ENCODE data around the gene PYDC1. TPM values are rescaled to one million over a fixed set of nuclear protein-coding genes. Genes with fewer than 3 reads are reported as not detected.
"Not testable (repeated sequence)": the region's sequence is repeated elsewhere in the genome, so short reads cannot be mapped to it uniquely, and the experiment has no call there.

PYDC1 gene
- polyA plus RNA-seq, 2 of the 4 experiments (the other 2 are of a cell fraction) = not detected

GRCh38 chr16:31177136-31177535, 39.8 kb downstream of the PYDC1 start:
- TF ChIP-seq HMGXB4 (CRISPR knock-in tag; IDR thresholded peaks at IDR 0.05; ENCODE audit: borderline replicate concordance) = no peak
- TF ChIP-seq FOXS1 (CRISPR knock-in tag; IDR thresholded peaks at IDR 0.05) = no peak
- no peak for TF ChIP-seq SMC3 (IDR thresholded peaks at IDR 0.05)
- no peak for TF ChIP-seq TFCP2L1 (CRISPR knock-in tag; IDR thresholded peaks at IDR 0.05)
- no peak for TF ChIP-seq CHD2 (IDR thresholded peaks at IDR 0.05; ENCODE audit: low read length, partially characterized antibody)
- TF ChIP-seq PBX3 (IDR thresholded peaks at IDR 0.05) = no peak
- no peak for TF ChIP-seq E2F6 (IDR thresholded peaks at IDR 0.05; ENCODE audit: borderline replicate concordance, low read depth)
- no peak for TF ChIP-seq FOSL2 (IDR thresholded peaks at IDR 0.05)
- no peak for TF ChIP-seq FOSL2 (CRISPR knock-in tag; IDR thresholded peaks at IDR 0.05)
- peaks cover 8% of the 10 kb centered on the region for H3K4me1 ChIP-seq
- ChIA-PET POLR2A (no interaction called here), CTCF (interaction anchor here (0.6 to 2.7 kb wide), 2 partner anchors 35 to 1583 kb away, joined by 3 to 11 read pairs; no protein-coding TSS in a partner anchor)
- no peaks in the 10 kb centered on the region for H3K9me3 ChIP-seq
- no peak for FAIRE-seq
- H3K4me2 ChIP-seq = no peak overlapping the region
- no peak overlapping the region for H3K4me3 ChIP-seq
- no peak overlapping the region for H3K27ac ChIP-seq
- 76% methylated on average over 3 of the region's 3 CpGs for WGBS (ENCODE audit: missing lambda C conversion rate)
- no peak for DNase-seq (ENCODE audit: low read depth in 1 of 2, low spot score in 1 of 2)
- ATAC-seq = no peak

GRCh38 chr16:31170048-31170447, 46.9 kb downstream of the PYDC1 start:
- POLR2A ChIA-PET; DNase-seq (ENCODE audit: low read depth in 1 of 2, low spot score in 1 of 2); H3K4me3 ChIP-seq; H3K4me1 ChIP-seq; H3K9me3 ChIP-seq; H3K27ac ChIP-seq; CTCF ChIA-PET; FAIRE-seq; H3K4me2 ChIP-seq: not testable (repeated sequence)
- WGBS (ENCODE audit: missing lambda C conversion rate) = no CpG with 5 or more reads among the region's 2 CpGs
- ATAC-seq = peak in 1 of 2 experiments; percentile 56; a peak in 3 of 6 replicates

GRCh38 chr16:31168848-31169247, 48.1 kb downstream of the PYDC1 start:
- FAIRE-seq = no peak
- Histone ChIP-seq H3K9me3 (no peaks in the 10 kb centered on the region), H3K4me3 (no peak overlapping the region), H3K27ac (no peak overlapping the region), H3K4me1 (no peaks in the 10 kb centered on the region), H3K4me2 (no peak overlapping the region)
- no peak for DNase-seq (ENCODE audit: low read depth in 1 of 2, low spot score in 1 of 2)
- ATAC-seq = peak in 1 of 2 experiments; percentile 69; a peak in 3 of 6 replicates
- ChIA-PET CTCF (interaction anchor here (1.3 to 1.6 kb wide), 2 partner anchors 15 to 27 kb away, joined by 5 read pairs; no protein-coding TSS in a partner anchor), POLR2A (interaction anchor here (1.2 kb wide), 1 partner anchor 11 kb away, joined by 4 read pairs; the partner anchor contains the start of gene FUS)
- 39% methylated on average over 2 of the region's 2 CpGs for WGBS (ENCODE audit: missing lambda C conversion rate)
- no peak for TF ChIP-seq CBX2 (IDR thresholded peaks at IDR 0.05; ENCODE audit: borderline replicate concordance, low read depth)
- TF ChIP-seq SMC3 (IDR thresholded peaks at IDR 0.05) = no peak
- no peak for TF ChIP-seq FOSL2 (IDR thresholded peaks at IDR 0.05)
- no peak for TF ChIP-seq FOSL2 (CRISPR knock-in tag; IDR thresholded peaks at IDR 0.05)
- TF ChIP-seq GATA3 (IDR thresholded peaks at IDR 0.05; ENCODE audit: borderline replicate concordance) = no peak
- TF ChIP-seq PBX3 (IDR thresholded peaks at IDR 0.05) = no peak
- TF ChIP-seq JUNB (IDR thresholded peaks at IDR 0.05) = no peak
- TF ChIP-seq KDM5A (IDR thresholded peaks at IDR 0.05) = no peak
- TF ChIP-seq TFCP2L1 (CRISPR knock-in tag; IDR thresholded peaks at IDR 0.05) = no peak
- TF ChIP-seq, protein P1, sequence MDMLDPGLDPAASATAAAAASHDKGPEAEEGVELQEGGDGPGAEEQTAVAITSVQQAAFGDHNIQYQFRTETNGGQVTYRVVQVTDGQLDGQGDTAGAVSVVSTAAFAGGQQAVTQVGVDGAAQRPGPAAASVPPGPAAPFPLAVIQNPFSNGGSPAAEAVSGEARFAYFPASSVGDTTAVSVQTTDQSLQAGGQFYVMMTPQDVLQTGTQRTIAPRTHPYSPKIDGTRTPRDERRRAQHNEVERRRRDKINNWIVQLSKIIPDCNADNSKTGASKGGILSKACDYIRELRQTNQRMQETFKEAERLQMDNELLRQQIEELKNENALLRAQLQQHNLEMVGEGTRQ (IDR thresholded peaks at IDR 0.05) = no peak
- no peak for TF ChIP-seq KDM1A (IDR thresholded peaks at IDR 0.05; ENCODE audit: low read depth)
- no peak for TF ChIP-seq CTCF (IDR thresholded peaks at IDR 0.05)
- TF ChIP-seq CHD4 (IDR thresholded peaks at IDR 0.05; ENCODE audit: borderline replicate concordance) = no peak
- no peak for TF ChIP-seq RFX5 (IDR thresholded peaks at IDR 0.05)
- TF ChIP-seq PHF8 (IDR thresholded peaks at IDR 0.05; ENCODE audit: borderline replicate concordance, low read depth) = no peak
- TF ChIP-seq, protein P2, sequence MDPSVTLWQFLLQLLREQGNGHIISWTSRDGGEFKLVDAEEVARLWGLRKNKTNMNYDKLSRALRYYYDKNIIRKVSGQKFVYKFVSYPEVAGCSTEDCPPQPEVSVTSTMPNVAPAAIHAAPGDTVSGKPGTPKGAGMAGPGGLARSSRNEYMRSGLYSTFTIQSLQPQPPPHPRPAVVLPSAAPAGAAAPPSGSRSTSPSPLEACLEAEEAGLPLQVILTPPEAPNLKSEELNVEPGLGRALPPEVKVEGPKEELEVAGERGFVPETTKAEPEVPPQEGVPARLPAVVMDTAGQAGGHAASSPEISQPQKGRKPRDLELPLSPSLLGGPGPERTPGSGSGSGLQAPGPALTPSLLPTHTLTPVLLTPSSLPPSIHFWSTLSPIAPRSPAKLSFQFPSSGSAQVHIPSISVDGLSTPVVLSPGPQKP (IDR thresholded peaks at IDR 0.05; ENCODE audit: low read depth, low read length) = no peak
- no peak for TF ChIP-seq BHLHE40 (IDR thresholded peaks at IDR 0.05; ENCODE audit: low read depth, low read length)
- no peak for TF ChIP-seq HMGXB4 (CRISPR knock-in tag; IDR thresholded peaks at IDR 0.05; ENCODE audit: borderline replicate concordance)
